H9 (cell line): Measurements from ENCODE around the gene DEDD2. TPM values are rescaled to one million over a fixed set of nuclear protein-coding genes. Genes with fewer than 3 reads are reported as not detected.

ENCODE experiments used
- DNase-seq: peaks from one replicate; pipeline ENCODE4 v3.0.0-alpha.2; 2017
- H2AFZ ChIP-seq: one replicate; pipeline ENCODE4 v1.6.1; 2013; ENCODE audit warnings: mild to moderate bottlenecking, low read length, control low read depth, moderate library complexity
- H2AK5ac ChIP-seq: 2 replicates; pipeline ENCODE4 v1.6.1; 2013; ENCODE audit warnings: low read length, control low read depth, mixed read lengths; ENCODE audit not compliant: insufficient read length
- H2BK120ac ChIP-seq: one replicate; pipeline ENCODE4 v1.6.1; 2013; ENCODE audit warnings: low read depth, mild to moderate bottlenecking, low read length, control low read depth, inconsistent platforms; ENCODE audit not compliant: poor library complexity, severe bottlenecking
- H2BK12ac ChIP-seq: 2 replicates; pipeline ENCODE4 v1.6.1; 2013; ENCODE audit warnings: low read length, control low read depth, mixed read lengths, low read depth; ENCODE audit not compliant: insufficient read length
- H2BK15ac ChIP-seq: 2 replicates; pipeline ENCODE4 v1.6.1; 2013; ENCODE audit warnings: low read depth, low read length, control low read depth
- H2BK20ac ChIP-seq: one replicate; pipeline ENCODE4 v1.6.1; 2013; ENCODE audit warnings: low read depth, mild to moderate bottlenecking, low read length, control low read depth, inconsistent platforms; ENCODE audit not compliant: poor library complexity, severe bottlenecking
- H2BK5ac ChIP-seq: 2 replicates; pipeline ENCODE4 v1.6.1; 2013; ENCODE audit warnings: low read length, control low read depth, mixed read lengths; ENCODE audit not compliant: insufficient read length
- H3K14ac ChIP-seq: 2 replicates; pipeline ENCODE4 v1.6.1; 2013; ENCODE audit warnings: low read length, control low read depth; ENCODE audit not compliant: insufficient read depth
- H3K18ac ChIP-seq: 2 replicates; pipeline ENCODE4 v1.6.1; 2013; ENCODE audit warnings: low read depth, mild to moderate bottlenecking, mixed read lengths, low read length, control low read depth; ENCODE audit not compliant: insufficient read length
- H3K23ac ChIP-seq: 2 replicates; pipeline ENCODE4 v1.6.1; 2013; ENCODE audit warnings: low read length, control low read depth, mixed read lengths, low read depth; ENCODE audit not compliant: insufficient read length
- H3K23me2 ChIP-seq: 2 replicates; pipeline ENCODE4 v1.6.1; 2013; ENCODE audit warnings: low read depth, mild to moderate bottlenecking, mixed read lengths, low read length, control low read depth; ENCODE audit not compliant: insufficient read length, poor library complexity, severe bottlenecking
- H3K27ac ChIP-seq: 2 replicates; pipeline ENCODE4 v1.5.1; 2013; ENCODE audit warnings: low read length, control low read depth, mixed read lengths, low read depth; ENCODE audit not compliant: insufficient read length
- H3K27me3 ChIP-seq: 2 replicates; pipeline ENCODE4 v1.6.1; 2013; ENCODE audit warnings: low read length, control low read depth, inconsistent platforms; ENCODE audit not compliant: insufficient read depth
- H3K4ac ChIP-seq: 2 replicates; pipeline ENCODE4 v1.6.1; 2013; ENCODE audit warnings: low read depth, mild to moderate bottlenecking, control low read depth, inconsistent platforms, low read length, moderate library complexity
- H3K4me1 ChIP-seq: 2 replicates; pipeline ENCODE4 v1.6.1; 2013; ENCODE audit warnings: low read length, control low read depth, inconsistent platforms; ENCODE audit not compliant: insufficient read depth
- H3K4me2 ChIP-seq: 2 replicates; pipeline ENCODE4 v1.6.1; 2013; ENCODE audit warnings: low read length, control low read depth, mixed read lengths; ENCODE audit not compliant: insufficient read length, insufficient read depth
- H3K56ac ChIP-seq: 2 replicates; pipeline ENCODE4 v1.6.1; 2013; ENCODE audit warnings: low read depth, mild to moderate bottlenecking, mixed read lengths, low read length, control low read depth; ENCODE audit not compliant: insufficient read length
- H3K79me1 ChIP-seq: 2 replicates; pipeline ENCODE4 v1.6.1; 2013; ENCODE audit warnings: low read depth, mild to moderate bottlenecking, moderate library complexity, low read length, control low read depth, inconsistent platforms; ENCODE audit not compliant: insufficient read depth, poor library complexity, severe bottlenecking
- H3K79me2 ChIP-seq: 2 replicates; pipeline ENCODE4 v1.6.1; 2013; ENCODE audit warnings: low read length, control low read depth, inconsistent platforms; ENCODE audit not compliant: insufficient read depth
- H3K9ac ChIP-seq: 2 replicates; pipeline ENCODE4 v1.6.1; 2013; ENCODE audit warnings: low read length, control low read depth, mixed read lengths; ENCODE audit not compliant: insufficient read length; ENCODE audit errors: extremely low read depth
- H3K9me3 ChIP-seq: one replicate; pipeline ENCODE4 v1.6.1; 2013; ENCODE audit warnings: low read depth, low read length, inconsistent platforms; ENCODE audit not compliant: control insufficient read depth
- H3T11ph ChIP-seq: one replicate; pipeline ENCODE4 v1.6.1; 2013; ENCODE audit warnings: mild to moderate bottlenecking, low read length, control low read depth, inconsistent platforms
- H4K20me1 ChIP-seq: one replicate; pipeline ENCODE4 v1.6.1; 2013; ENCODE audit not compliant: control insufficient read depth, insufficient read length, insufficient read depth
- H4K5ac ChIP-seq: 2 replicates; pipeline ENCODE4 v1.6.1; 2013; ENCODE audit warnings: low read depth, mild to moderate bottlenecking, mixed read lengths, low read length, control low read depth; ENCODE audit not compliant: insufficient read length
- H4K8ac ChIP-seq: replicated peaks from 2 replicates; pipeline ENCODE4 v1.6.1; 2013; ENCODE audit warnings: low read length, control low read depth, mixed read lengths, low read depth; ENCODE audit not compliant: insufficient read length
- H4K91ac ChIP-seq: 2 replicates; pipeline ENCODE4 v1.6.1; 2013; ENCODE audit warnings: low read depth, mild to moderate bottlenecking, moderate library complexity, mixed read lengths, low read length, control low read depth; ENCODE audit not compliant: insufficient read length
- H3K27ac Mint-ChIP-seq, 3 experiments: 2 replicates in 2 of 3; 3 replicates in 1 of 3; pipeline ENCODE4 v1.8.0; 2020 to 2021; ENCODE audit warnings: mixed read lengths in 3 of 3, mild to moderate bottlenecking in 1 of 3, moderate library complexity in 1 of 3
- H3K27me3 Mint-ChIP-seq: 2 replicates; pipeline ENCODE4 v1.8.0; 2021; ENCODE audit warnings: low read depth, mild to moderate bottlenecking, moderate library complexity, mixed read lengths
- H3K36me3 Mint-ChIP-seq, 3 experiments: 2 replicates in 2 of 3; 3 replicates in 1 of 3; pipeline ENCODE4 v1.8.0; 2020 to 2021; ENCODE audit warnings: low read depth in 3 of 3, mixed read lengths in 3 of 3; ENCODE audit not compliant: insufficient read depth in 1 of 3
- H3K4me1 Mint-ChIP-seq, 2 experiments: 2 replicates each; pipeline ENCODE4 v1.8.0; 2020; ENCODE audit warnings: mixed read lengths in 2 of 2
- H3K4me3 Mint-ChIP-seq, 2 experiments: 2 replicates in 1 of 2; 3 replicates in 1 of 2; pipeline ENCODE4 v1.8.0; 2020 to 2021; ENCODE audit warnings: mild to moderate bottlenecking in 2 of 2, mixed read lengths in 2 of 2, moderate library complexity in 1 of 2
- H3K9me3 Mint-ChIP-seq, 2 experiments: 2 replicates in 1 of 2; 3 replicates in 1 of 2; pipeline ENCODE4 v1.8.0; 2020; ENCODE audit warnings: mild to moderate bottlenecking in 2 of 2, mixed read lengths in 2 of 2, moderate library complexity in 1 of 2
- CTCF ChIP-seq: fragments of 200-600 bp; sonication (generic); conservative IDR thresholded peaks from 3 replicates; pipeline ENCODE4 v1.8.0; 2021; ENCODE audit warnings: antibody characterized with exemption, mild to moderate bottlenecking
- WGBS: extraction: QIAGEN DNeasy Blood & Tissue Kit; methylation state at CpG from one replicate; pipeline ENCODE4 v1.1.7; 2013; ENCODE audit warnings: missing lambda C conversion rate, low lambda C conversion rate, mixed read lengths; ENCODE audit not compliant: insufficient read length; ENCODE audit errors: extremely low coverage; 5-methylcytosine and 5-hydroxymethylcytosine counted together
- total RNA-seq: library from RNA; stranded (reverse); gene quantifications from 2 replicates; pipeline ENCODE4 v1.2.1, GENCODE V29; 2021

Gene DEDD2
- total RNA-seq, 1 experiment from 2014 or later: 32.3 TPM

GRCh38 chr19:42229855-42230351 is 12.4 kb upstream of the DEDD2 start:
- H3K56ac ChIP-seq: no peak overlapping the region
- no peak overlapping the region; a peak in 1 of 5 replicates for H3K4me3 Mint-ChIP-seq
- no peak overlapping the region for H4K8ac ChIP-seq
- no peak overlapping the region for H3K4ac ChIP-seq
- no peak overlapping the region for H4K5ac ChIP-seq
- H3K18ac ChIP-seq: no peak overlapping the region
- H3K23me2 ChIP-seq: no peaks in the 10 kb centered on the region
- H2BK120ac ChIP-seq: no peak overlapping the region
- no peak overlapping the region for H2BK20ac ChIP-seq
- H3K27ac Mint-ChIP-seq: peak overlapping the region in 1 of 3 experiments; percentile 48; a peak in 2 of 7 replicates
- H2AK5ac ChIP-seq: no peak overlapping the region
- DNase-seq: no peak
- H4K20me1 ChIP-seq: no peaks in the 10 kb centered on the region
- WGBS: no CpG with 5 or more reads among the region's 8 CpGs
- no peak overlapping the region for H4K91ac ChIP-seq
- H2BK15ac ChIP-seq: no peak overlapping the region
- TF ChIP-seq CTCF: no peak
- H2AFZ ChIP-seq: no peak overlapping the region
- H3K23ac ChIP-seq: no peak overlapping the region
- peaks cover 0 to 6% of the 10 kb centered on the region in 2 experiments; a peak in 1 of 4 replicates for H3K4me1 Mint-ChIP-seq
- H3T11ph ChIP-seq: no peak overlapping the region
- no peaks in the 10 kb centered on the region for H3K4me1 ChIP-seq
- H3K27me3 ChIP-seq: no peaks in the 10 kb centered on the region
- H3K27ac ChIP-seq: no peak overlapping the region
- H3K36me3 Mint-ChIP-seq: peaks cover 43 to 92% (median 85%) of the 10 kb centered on the region in 3 experiments; a peak in 6 of 7 replicates
- no peak overlapping the region for H3K14ac ChIP-seq
- H3K9me3 Mint-ChIP-seq: no peaks in the 10 kb centered on the region
- H3K9ac ChIP-seq: no peak overlapping the region
- peaks cover 2% of the 10 kb centered on the region; the same call in 1 of the 2 replicates for H3K79me2 ChIP-seq
- H2BK12ac ChIP-seq: no peak overlapping the region
- H3K27me3 Mint-ChIP-seq: no peaks in the 10 kb centered on the region
- H3K4me2 ChIP-seq: no peak overlapping the region
- H3K79me1 ChIP-seq: no peaks in the 10 kb centered on the region
- H3K9me3 ChIP-seq: no peaks in the 10 kb centered on the region
- no peak overlapping the region for H2BK5ac ChIP-seq
